GM19025 (cell line): Measurements from ENCODE around the gene CNDP2.
"Not testable (repeated sequence)": the region's sequence is repeated elsewhere in the genome, so short reads cannot be mapped to it uniquely, and the experiment has no call there.

Experiments
- ATAC-seq: cut with Tn5 transposase; IDR thresholded peaks from one replicate; pipeline ENCODE4 v1.9.1; 2021; ENCODE audit warnings: mild to moderate bottlenecking, low read depth, moderate library complexity; ENCODE audit not compliant: unreplicated experiment

CNDP2 gene

GRCh38 chr18:74515620-74516231 lies 19.6 kb downstream of the CNDP2 start:
- no peak for ATAC-seq

- no peak for ATAC-seq
Measured at GRCh38 chr18:74516271-74517235, 20.4 kb downstream of the CNDP2 start.

DNA sequence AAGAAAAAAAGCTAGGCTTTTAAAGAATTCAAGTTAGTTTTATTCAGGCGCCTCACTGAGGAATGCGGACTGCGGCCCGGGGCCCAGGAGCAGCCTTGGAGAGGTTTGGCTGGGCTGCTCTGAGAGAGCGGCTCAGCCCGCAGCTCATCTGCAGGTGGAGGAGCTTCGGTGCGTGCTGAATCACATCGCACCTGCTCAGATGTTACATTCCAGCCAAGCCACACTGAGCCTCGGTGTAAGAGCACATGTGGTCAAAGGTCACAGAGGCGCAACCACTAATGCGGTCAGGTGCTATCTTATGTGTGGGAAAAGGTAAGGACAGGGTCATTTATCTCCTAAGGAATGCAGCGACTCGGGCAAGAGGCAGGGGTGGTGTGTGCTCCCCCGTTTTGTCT lies 21.1 kb downstream of the CNDP2 start:
- ATAC-seq, result no peak

DNA sequence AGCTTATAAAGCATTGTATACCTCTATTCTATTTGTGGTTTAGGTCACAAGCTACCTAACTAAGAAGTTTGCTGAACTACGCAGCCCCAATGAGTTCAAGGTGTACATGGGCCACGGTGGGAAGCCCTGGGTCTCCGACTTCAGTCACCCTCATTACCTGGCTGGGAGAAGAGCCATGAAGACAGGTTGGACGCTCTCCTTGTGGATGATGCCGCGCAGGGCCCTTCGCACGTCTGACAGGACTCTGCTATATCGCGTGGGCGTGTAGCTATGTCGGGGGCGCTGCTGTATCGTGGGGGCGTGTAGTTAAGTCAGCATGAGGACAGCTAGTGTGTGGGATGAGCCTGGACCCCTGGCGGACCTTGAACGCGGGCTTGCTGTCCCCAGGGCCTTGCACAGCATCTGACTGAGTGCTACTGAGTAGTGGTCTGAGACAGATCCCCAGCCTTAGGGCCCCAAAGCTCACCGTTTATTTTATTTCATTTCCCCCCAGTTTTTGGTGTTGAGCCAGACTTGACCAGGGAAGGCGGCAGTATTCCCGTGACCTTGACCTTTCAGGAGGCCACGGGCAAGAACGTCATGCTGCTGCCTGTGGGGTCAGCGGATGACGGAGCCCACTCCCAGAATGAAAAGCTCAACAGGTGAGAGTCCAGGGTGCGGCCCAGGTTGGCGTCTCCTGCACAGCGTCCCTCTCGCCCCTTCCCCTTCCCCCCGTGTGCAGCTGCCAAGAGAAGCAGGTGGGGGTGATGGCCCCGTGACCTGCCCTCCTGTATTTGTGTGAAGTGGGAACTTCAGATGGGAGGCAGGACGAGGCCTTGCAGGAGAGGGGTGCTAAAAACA lies 22.5 kb downstream of the CNDP2 start:
- ATAC-seq, result no peak

DNA sequence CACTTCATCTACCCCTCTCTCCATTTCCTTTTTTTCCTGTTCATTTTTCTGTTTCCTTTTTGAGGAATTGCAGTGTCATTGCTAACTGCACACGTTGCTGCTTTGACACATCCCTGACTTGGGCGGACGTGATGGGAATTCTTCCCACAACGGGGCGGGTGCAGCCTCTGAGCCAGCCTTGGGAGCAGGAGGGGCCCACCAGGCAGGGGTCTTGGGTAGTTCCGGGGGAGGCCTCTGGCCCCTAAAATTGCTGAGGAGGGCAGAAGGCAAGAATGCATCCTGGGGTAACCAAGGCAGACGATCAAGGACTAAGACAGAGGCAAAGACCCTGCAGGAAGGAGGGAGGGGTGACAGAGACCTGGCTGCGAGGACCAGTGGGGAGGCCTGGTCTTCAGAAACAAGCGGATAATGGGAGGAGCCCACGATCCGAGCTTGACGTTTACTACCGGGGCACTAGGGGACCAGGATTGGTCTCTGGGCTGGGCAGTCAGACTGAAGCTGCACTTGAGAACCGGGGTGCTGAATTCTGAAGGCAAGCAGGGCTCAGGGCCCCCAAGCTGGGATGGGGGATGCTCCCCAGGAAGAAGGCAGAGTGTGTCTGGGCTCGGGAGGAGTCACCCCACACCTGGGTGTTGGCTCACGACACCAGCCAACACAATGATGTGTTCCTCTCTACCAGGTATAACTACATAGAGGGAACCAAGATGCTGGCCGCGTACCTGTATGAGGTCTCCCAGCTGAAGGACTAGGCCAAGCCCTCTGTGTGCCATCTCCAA lies 23.3 kb downstream of the CNDP2 start:
- no peak for ATAC-seq

GRCh38 chr18:74520096-74520833 lies 24.1 kb downstream of the CNDP2 start:
- no peak for ATAC-seq

GRCh38 chr18:74521068-74521725 lies 25.0 kb downstream of the CNDP2 start:
- ATAC-seq, result no peak

DNA sequence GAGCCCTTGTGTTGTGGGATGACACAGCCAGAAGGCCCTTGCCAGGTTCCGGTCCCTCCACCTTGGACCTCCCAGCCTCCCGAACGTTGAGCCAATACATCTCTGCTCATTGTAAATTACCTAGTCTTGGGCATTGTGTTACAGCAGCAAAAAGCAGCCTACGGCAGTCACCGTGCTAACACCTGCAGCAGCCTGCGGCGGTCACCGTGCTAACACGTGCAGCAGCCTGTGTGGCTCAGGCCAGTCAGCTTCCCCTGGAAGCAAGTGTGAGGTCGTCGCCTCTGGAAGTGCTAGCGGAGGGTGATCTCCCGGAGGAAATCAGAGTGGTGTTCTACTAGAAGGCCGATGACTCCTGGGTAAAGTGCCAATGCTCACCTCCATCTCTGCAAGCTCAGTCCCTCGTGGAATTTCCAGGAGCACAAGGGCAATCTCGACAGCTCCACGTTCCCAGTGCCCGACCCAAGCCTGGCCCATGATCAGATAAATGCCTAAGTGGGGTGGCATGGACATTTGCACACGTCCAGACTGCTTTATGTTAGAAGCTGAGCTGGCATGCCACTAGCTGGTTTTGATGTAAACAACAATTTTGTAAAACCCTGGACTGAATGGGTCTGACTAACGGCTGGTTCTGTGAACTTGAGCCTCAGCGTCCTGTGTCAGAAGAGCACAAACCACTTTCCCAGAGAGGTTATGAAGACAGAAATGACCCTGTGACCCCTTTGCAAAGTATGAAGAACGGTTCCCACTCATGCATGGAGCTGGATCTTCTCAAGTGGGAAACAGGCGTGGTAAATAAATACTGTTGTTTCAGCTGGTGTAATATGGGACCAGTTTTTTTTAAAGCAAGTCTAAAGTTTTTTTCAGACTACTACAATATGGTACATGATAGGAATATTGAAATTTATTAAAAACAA lies 26.7 kb downstream of the CNDP2 start:
- no peak for ATAC-seq

GRCh38 chr18:74524097-74524496 lies 27.9 kb downstream of the CNDP2 start:
- no peak for ATAC-seq

DNA sequence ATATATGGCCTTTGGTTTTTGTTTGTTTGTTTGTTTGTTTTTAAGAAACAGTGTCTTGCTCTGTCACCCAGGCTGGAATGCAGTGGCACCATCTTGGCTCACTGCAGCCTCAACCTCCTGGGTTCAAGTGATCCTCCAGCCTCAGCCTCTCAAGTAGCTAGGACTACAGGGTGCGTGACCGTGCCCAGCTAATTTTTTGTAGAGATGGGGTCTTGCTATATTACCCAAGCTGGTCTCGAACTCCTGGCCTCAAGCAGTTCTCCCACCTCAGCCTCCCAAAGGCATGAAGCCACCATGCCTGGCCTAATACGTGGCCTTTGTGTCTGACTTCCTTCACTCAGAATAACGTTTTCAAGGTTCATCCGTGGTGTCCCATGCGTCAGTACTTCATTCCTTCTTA lies 28.8 kb downstream of the CNDP2 start:
- ATAC-seq, result not testable (repeated sequence)

- no peak for ATAC-seq
Measured at GRCh38 chr18:74525741-74526140, 29.6 kb downstream of the CNDP2 start.

DNA sequence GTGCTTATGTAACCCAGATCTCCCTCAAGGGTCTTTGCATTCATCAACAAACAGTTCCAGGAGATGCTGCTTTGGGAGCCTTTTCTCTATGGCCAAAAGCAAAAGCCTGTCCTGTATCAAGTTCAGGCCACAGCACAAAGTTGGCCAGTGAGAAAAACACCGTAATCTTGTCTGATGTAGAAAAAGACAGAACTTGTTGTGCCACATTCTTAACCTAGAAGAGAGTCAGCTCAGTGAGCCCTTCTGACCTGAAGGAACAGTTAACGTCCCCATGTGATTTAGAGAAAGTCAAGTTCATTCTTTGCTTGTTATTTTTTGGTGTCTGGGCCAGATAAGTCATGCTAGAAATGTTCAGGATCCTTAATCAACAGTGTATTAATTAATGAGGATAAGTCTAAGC lies 30.3 kb downstream of the CNDP2 start:
- ATAC-seq, result no peak

DNA sequence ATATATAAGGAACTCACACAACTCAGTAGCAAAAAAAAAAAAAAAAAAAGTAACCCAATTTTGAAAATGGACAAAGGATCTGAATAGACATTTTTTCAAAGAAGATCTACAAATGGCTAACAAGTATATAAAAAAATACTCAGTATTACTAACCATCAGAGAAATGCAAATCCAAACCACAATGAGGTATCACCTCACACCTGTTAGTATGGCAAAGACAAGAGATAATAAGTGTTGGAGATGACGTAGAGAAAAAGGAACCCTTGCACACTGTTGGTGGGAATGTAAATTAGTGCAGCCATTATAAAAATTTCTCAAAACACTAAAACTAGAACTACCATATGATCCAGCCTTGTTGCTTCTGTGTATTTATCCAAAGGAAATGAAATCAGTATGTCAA lies 32.3 kb downstream of the CNDP2 start:
- peak; percentile 74 for ATAC-seq

DNA sequence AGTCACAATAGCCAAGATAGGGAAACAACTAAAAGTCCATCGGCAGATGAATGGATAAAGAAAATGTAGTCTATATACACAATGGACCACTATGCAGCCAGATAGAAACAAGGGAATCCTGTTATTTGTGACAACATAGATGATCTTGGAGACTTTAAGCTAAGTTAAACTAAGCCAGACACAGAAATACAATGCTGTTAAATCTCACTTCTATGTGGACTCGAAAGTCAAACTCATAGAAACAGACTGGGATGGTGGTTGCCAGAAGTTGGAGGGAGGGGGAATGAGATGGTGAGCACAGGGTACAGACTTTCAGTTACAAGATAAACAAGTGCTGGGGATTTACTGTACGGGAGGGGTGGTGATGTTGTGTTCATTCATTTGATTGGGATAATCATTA lies 32.8 kb downstream of the CNDP2 start:
- no peak for ATAC-seq

GRCh38 chr18:74529378-74529777 lies 33.2 kb downstream of the CNDP2 start:
- ATAC-seq, result no peak

- ATAC-seq, result no peak
Measured at GRCh38 chr18:74529811-74530583, 33.8 kb downstream of the CNDP2 start.

DNA sequence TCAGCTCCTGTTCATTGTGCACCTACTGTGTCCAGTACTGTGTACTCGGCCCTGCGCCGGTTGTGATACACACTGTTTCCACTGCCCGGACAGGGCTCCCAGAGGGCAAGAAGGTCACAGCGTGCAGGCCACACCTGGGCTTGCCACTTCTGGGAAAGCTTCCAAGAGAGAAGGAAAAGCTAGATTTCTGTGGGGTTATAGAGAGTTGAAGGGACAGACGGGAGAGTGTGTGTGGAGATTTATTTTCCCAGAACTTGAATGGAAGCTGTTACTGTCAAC lies 34.4 kb downstream of the CNDP2 start:
- ATAC-seq, result no peak

DNA sequence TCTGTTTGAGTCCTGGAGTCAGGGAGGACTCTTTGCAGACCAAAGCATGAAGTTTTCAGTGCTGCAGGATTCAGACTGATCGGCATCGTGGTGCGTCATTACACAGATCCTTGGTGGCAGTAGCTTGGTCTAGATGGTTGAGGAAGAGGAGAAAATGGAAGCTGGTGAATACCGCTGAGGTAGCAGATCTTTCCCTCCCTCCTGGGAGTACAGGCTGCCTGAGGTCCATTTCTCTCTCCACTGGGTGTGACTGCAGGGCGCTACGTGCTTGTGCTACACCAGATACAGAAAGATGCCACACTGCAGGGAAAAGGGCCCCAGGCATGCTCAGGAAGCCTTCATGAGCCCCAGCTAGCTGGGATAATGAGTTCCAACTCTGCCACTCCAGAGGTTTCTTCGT lies 34.9 kb downstream of the CNDP2 start:
- ATAC-seq, result no peak
